GM21526 (cell line): ENCODE data around the gene P2RX5.

Experiments
- ATAC-seq: cut with Tn5 transposase; IDR thresholded peaks from one replicate; pipeline ENCODE4 v1.9.1; 2021; ENCODE audit warnings: moderate library complexity; ENCODE audit not compliant: unreplicated experiment, low FRiP score

P2RX5 gene

DNA sequence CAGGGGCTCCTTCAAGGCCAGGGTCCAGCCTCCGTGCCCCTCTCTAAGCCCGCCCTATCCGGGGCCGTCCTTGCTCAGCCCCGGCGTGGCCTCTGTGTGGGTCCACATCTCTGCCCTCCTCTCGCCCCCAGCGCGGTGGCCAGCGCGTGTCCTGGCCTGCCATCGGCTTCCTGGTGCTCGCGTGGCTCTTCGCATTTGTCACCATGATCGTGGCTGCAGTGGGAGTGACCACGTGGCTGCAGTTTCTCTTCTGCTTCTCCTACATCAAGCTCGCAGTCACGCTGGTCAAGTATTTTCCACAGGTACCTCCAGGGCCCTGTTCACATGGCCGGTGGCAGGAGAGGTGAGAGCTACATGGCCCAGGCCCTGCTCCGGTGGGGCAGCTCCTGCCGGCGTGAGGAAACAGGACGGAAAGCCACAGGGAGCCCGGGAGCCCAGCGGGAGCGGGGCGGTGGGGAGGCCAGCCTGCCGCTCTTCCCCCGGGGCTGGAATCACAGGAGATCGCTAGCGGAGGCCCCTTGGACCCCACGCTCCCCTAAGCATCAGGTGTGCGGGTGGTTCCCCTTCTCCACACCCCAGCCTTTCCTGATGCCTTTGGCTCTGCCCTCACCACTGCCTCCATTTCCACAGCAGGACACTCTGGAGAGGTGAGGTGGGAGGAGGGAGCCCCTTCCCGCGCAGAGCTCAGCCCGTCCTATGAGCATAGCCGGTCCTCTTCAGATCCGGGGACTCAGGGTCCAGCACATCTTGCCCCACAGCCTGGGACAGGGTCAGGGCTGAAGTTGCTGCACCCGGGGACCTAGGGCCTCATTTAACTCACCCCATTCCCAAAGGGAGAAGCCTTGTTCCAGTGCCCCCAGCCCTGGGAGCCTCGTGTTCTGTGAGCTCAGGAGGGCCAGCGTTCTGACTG lies 37.8 kb downstream of the P2RX5 start:
- no peak for ATAC-seq

- no peak for ATAC-seq
Measured at GRCh38 chr17:3657588-3657869, 38.4 kb downstream of the P2RX5 start.

- ATAC-seq: no peak
Measured at GRCh38 chr17:3656755-3657587, 39.0 kb downstream of the P2RX5 start.

GRCh38 chr17:3656353-3656752 lies 39.6 kb downstream of the P2RX5 start:
- no peak for ATAC-seq

- ATAC-seq: no peak
Measured at GRCh38 chr17:3655766-3656165, 40.2 kb downstream of the P2RX5 start.

DNA sequence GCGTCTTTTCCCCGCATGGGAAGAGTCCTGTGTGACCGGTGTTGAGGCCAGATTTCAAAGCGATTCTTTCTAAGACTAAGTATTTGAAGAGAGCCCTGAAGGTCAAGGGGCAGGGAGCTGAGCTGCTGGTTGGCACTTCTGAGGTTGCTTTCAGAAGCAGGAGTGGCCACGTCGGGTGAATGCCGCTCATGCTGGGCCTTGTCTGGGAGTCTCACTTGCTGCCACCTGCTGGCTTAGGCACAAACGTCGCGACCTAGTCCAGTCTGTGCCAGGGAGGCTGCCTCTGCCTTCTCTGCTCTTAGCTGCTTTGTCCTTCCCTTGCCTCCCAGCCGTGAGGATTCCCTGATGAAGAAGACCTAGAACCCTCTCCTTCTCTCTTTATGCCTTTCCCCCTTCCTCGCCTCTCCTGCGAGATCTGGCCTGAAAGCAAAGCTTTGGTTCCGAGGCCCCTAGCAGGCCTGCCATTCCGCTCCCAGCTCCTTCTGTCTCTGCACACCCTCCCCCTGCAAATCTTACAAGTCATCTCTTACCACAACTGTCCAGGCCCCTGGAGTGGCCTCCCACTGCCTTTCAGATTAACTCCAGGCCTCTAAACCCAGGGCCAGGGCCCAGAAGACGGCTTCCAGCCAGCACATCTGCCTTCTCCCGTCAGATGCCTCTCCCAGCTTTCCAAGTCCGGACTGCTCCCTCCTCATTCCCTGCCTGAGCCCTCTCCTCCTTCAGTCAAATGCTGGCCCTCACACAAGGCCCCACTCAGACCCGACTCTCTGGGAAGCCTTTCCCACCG lies 48.0 kb downstream of the P2RX5 start:
- no peak for ATAC-seq

- ATAC-seq: no peak
Measured at GRCh38 chr17:3647251-3647650, 48.7 kb downstream of the P2RX5 start.

DNA sequence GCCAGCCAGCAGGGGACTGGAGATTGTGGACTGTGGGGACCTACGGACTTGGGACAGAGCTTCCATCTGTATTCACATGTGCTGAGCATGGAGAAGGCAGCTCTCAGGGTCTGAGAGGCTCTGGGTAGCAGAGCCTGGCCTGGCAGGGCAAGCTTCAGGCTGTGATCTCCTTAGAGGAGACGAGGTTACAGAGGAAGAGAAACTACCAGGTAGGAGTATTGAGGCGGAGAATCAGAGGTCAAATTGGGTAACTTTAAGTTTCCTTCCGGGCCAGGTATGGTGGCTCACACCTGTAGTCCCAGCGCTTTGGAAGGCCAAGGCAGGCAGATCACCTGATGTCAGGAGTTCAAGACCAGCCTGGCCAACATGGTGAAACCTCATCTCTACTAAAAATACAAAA lies 50.6 kb downstream of the P2RX5 start:
- no peak for ATAC-seq

DNA sequence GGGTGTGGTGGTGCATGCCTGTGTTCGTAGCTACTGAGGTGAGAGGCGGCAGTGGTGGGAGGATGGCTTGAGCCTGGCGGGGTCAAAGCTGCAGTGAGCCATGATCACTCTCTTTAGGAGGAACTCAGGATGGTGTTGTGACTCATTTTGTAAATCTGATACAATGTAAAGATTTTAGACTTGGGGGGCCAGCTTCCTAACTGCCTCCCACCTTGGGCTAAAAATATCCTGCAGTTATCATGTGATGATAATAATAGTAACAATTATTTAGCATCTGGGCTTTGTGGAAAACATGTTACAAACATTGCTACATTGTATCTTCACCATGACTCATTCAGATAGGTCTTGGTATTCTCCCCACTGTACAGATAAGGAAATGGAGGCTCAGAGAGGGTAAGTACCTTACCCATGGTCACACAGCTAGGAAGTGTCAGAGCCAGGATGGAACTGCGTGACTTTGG lies 52.0 kb downstream of the P2RX5 start:
- ATAC-seq: no peak

DNA sequence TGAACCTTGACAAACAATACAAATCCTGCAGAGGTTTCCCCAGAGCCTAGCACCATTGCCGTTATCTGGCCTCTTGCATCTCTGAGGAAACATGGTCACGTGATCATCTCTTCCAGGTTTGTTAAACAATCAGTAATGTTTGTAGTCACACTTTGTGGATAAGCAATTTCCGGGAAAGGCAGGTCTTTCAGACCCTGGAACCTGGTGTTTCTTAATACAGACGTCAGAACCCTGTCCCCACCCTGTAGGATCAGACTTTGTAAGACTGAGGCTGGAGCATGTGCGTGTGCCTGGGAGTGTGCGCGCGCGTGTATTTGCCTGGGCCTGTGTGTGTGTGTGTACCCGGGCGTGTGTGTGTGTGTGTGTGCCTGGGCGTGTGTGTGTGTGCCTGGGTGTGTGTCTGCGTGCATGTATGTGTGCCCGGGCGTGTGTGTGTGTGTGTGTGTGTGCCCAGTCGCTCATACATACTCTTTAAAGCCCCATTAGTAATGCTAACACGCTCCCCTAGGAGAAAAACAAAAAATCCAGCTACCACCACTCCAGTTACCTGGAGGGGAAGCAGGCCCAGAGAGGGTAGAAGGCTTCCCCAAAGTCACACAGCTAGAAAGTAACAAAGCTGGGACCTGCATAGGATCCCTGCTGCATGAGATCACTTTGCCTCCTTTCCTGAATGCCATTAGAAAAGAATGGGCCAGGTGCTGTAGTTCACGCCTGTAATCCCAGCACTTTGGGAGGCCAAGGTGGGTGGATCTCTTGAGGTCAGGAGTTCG lies 54.1 kb downstream of the P2RX5 start:
- no peak for ATAC-seq

- ATAC-seq: no peak
Measured at GRCh38 chr17:3641014-3641413, 54.9 kb downstream of the P2RX5 start.

- no peak for ATAC-seq
Measured at GRCh38 chr17:3639981-3640596, 55.9 kb downstream of the P2RX5 start.

DNA sequence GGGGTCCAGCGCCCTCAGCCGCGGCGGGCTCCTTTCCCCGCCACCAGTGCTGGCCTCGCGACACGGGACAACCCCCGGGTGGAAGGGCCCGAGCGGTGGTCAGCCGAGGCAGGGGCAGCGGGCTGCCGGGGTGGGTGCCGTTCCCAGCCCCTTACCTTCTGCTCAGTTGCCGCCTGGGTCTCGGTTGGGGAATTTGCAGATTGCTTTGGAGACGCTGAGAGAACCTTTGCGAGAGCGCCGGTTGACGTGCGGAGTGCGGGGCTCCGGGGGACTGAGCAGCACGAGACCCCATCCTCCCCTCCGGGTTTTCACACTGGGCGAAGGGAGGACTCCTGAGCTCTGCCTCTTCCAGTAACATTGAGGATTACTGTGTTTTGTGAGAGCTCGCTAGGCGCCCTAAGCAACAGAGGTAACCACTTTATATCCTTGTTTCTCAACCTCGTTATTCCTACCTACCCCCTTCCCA lies 59.0 kb downstream of the P2RX5 start:
- peak; percentile 14 for ATAC-seq

DNA sequence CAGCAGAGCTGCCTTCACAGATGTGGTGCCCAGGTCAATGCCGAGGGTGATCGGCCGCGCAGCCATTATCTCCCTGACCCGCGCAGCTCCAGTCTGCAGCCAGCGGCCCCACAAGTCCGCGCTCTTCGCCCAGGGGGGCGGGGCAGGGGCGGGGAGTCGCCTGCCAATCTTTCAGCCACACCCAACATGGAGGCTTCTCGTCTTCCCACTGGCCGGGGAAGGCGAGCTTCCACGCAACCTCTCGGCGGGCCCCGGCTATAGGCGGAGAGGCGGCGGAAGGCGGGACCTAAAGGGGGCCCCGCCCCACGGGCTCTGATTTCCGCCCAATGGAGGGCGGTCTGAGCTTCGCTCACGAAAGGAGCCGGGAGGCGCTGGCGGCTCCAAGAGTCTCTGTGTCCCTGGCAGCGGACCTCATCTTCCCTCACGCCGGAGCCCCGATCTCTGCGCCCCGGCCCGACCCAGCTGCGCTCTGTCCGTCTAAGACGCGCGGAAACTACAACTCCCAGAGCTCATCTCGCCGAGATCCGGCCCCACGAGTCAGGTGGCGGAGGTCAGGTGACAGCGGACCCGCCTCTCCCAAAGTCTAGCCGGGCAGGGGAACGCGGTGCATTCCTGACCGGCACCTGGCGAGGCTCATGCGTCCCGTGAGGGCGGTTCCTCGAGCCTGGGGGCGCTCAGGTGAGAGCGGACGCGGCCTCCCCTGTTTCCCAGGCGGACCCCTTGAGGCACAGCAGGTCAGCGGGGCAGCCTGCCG lies 59.6 kb downstream of the P2RX5 start, which contains the start of the genes CTNS and SHPK:
CTNS (plus strand) TSS at position 607 of the 754 bp plus-strand sequence. CDS start 3,447 bp downstream, outside the sequence.
SHPK (minus strand) TSS at position 97 of the 754 bp plus-strand sequence; CDS start at position 66, 31 bp downstream.
- ATAC-seq: peak; percentile 88

DNA sequence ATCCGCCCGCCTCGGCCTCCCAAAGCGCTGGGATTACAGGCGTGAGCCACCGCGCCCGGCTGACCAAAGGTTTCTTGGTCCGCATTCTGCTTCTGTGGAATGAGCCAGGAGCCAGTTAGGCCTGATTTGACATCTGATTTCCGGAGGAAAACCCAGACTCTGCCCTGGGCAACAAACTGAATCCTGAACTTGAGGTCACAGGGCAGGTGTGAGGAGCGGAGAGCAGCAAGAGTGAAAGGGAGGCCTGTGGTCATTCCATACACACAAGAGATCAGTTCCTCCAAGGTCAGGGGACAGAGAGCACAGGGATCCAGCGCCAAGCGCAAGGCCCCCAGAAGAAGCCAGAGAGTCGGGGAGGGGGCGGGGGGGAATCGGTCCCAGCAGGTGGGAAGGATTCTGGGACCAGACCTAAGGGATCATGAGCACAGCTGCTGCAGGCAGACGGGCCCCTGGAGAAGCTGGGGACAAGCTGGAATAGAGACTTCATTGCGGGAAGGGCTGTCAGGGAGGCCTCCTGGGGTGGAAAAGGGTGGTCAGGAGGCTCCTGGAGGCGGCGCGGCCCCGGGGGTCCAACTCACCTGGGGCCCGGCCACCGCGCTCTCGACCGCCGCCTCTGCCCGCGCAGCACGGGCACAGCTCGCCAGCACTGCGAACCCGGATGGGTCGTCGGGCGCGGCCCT lies 60.3 kb downstream of the P2RX5 start:
- ATAC-seq: no peak

DNA sequence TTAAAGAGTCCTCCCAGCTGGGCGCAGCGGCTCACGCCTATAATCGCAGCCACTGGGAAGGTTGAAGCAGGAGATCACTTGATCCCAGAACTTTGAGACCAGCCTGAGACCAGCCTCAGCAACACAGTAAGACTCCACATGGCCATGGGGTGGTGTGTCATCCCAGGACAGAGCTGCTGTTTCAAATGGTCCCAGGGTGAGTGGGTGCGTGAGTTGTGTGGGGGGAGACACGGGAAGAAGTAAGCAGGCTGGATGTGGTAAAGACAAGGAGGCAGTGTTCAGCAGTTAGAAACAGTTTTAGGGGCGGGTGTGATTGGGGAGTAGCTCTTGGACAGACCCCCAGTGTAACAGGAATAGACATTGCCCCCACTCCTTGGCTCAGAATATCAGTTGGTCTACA lies 63.7 kb downstream of the P2RX5 start:
- no peak for ATAC-seq

DNA sequence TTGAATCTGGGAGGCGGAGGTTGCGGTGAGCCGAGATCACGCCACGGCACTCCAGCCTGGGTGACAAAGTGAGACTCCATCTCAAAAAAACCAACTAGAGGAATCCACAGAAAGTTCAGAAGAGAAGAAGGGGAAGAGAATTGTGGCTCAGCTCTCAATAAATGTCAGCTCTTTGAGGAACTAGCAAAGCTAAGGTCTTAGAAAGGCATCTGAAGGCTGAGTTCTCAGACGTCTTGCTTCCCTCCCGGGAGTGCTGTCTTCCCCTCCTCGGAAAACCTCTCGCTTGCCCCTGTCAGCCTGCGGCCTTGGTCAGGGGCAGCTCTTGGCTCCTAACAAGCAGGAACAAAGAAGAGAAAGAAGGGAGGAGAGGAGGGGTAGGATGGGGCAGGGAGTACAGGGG lies 65.2 kb downstream of the P2RX5 start:
- ATAC-seq: no peak

GRCh38 chr17:3627769-3628167 lies 68.2 kb downstream of the P2RX5 start:
- no peak for ATAC-seq
